AG04450 (cell line): ENCODE data around the gene ZFP90. TPM values are rescaled to one million over a fixed set of nuclear protein-coding genes. Genes with fewer than 3 reads are reported as not detected.

Experiments used
- CTCF ChIA-PET: fragments of 300-600, 350-600 bp; formaldehyde crosslinking; extraction: SDS; loops from one replicate; lab custom pipeline; 2022; ENCODE audit warnings: antibody characterized with exemption, inconsistent platforms; lab: Charles Lee
- POLR2A ChIA-PET: fragments of 350-600 bp; formaldehyde crosslinking; extraction: SDS; loops from one replicate; lab custom pipeline; 2021; ENCODE audit warnings: antibody characterized with exemption, inconsistent platforms; lab: Yijun Ruan, JAX
- DNase-seq: peaks from one replicate; pipeline ENCODE4 v3.0.0-alpha.2; 2011; ENCODE audit warnings: low read depth, low spot score
- H3K27ac ChIP-seq: one replicate; pipeline ENCODE4 v1.5.1; 2012; ENCODE audit warnings: low read depth, low read length, control low read depth
- H3K27me3 ChIP-seq: one replicate; pipeline ENCODE4 v1.6.0; 2012; ENCODE audit warnings: low read length; ENCODE audit not compliant: control insufficient read depth, insufficient read depth
- H3K4me3 ChIP-seq: 2 replicates; pipeline ENCODE4 v1.5.1; 2011; ENCODE audit warnings: mild to moderate bottlenecking, low read depth, low read length, control low read depth
- H3K9me3 ChIP-seq: 2 replicates; pipeline ENCODE4 v1.5.1; 2012; ENCODE audit warnings: low read length; ENCODE audit not compliant: control insufficient read depth, insufficient read depth
- CTCF ChIP-seq: IDR thresholded peaks from 2 replicates; pipeline ENCODE4 v1.5.1; 2011; ENCODE audit warnings: low read depth, low read length, control low read depth, inconsistent platforms
- polyA minus RNA-seq: library from RNA; depleted of rRNA, polyadenylated mRNA; stranded (reverse); fragments of >200 nt; gene quantifications from 2 replicates; pipeline ENCODE4 v1.2.3, GENCODE V29; 2011; rRNA and poly(A)+ RNA removed
- polyA plus RNA-seq: library from polyadenylated mRNA; depleted of rRNA; stranded (reverse); fragments of >200 nt; gene quantifications from 2 replicates; pipeline ENCODE4 v1.2.3, GENCODE V29; 2011; rRNA removed

The ZFP90 gene
- polyA plus RNA-seq (21.4 and 25.2 TPM in 2 replicates), polyA minus RNA-seq (16.2 and 24.6 TPM in 2 replicates)

- CTCF ChIA-PET, result interaction anchor here (0.8 to 2.2 kb wide), 2 partner anchors 10 to 18 kb away, joined by 3 to 15 read pairs; no protein-coding TSS in a partner anchor
- Histone ChIP-seq H3K27ac (no peak within 1 kb of the TSS), H3K9me3 (peaks cover 20% of the 10 kb centered on the region), H3K4me3 (peak within 1 kb of the TSS; percentile 75), H3K27me3 (no peaks in the 10 kb centered on the region)
- POLR2A ChIA-PET, result no interaction called here
- no peak for TF ChIP-seq CTCF
- DNase-seq, result peak; percentile 62
Observed at GRCh38 chr16:68538880-68539701, at the start of gene ZFP90. ZFP90 (plus strand) TSS chr16:68539291; CDS start chr16:68539793, 502 bp downstream.

- DNase-seq, result no peak
- ChIA-PET POLR2A (no interaction called here), CTCF (interaction anchor here (1.6 kb wide), 1 partner anchor 19 kb away, joined by 3 read pairs; no protein-coding TSS in a partner anchor)
- no peak overlapping the region for H3K27ac ChIP-seq
- no peak overlapping the region for H3K4me3 ChIP-seq
- H3K27me3 ChIP-seq, result peaks cover 5% of the 10 kb centered on the region
- H3K9me3 ChIP-seq, result peaks cover 10% of the 10 kb centered on the region; the same call in 1 of the 2 replicates
- no peak for TF ChIP-seq CTCF
Observed at GRCh38 chr16:68490358-68490757, 48.7 kb upstream of the ZFP90 start.

- no peak overlapping the region for H3K27ac ChIP-seq
- DNase-seq, result no peak
- peaks cover 10% of the 10 kb centered on the region; the same call in 1 of the 2 replicates for H3K9me3 ChIP-seq
- POLR2A ChIA-PET, result no interaction called here
- H3K4me3 ChIP-seq, result no peak overlapping the region
- H3K27me3 ChIP-seq, result peaks cover 5% of the 10 kb centered on the region
- CTCF ChIA-PET, result interaction anchor here (1.6 kb wide), 1 partner anchor 19 kb away, joined by 3 read pairs; no protein-coding TSS in a partner anchor
- no peak for TF ChIP-seq CTCF
Observed at GRCh38 chr16:68490829-68491575, 48.1 kb upstream of the ZFP90 start.

GRCh38 chr16:68491576-68491950 is 47.5 kb upstream of the ZFP90 start:
- POLR2A ChIA-PET, result interaction anchor here (0.5 kb wide), 1 partner anchor 83 kb away, joined by 3 read pairs; no protein-coding TSS in a partner anchor

More at GRCh38 chr16:68491576-68491950, 47.5 kb upstream of the ZFP90 start:
- no peak overlapping the region for H3K4me3 ChIP-seq
- H3K27me3 ChIP-seq, result peaks cover 5% of the 10 kb centered on the region
- no peak for TF ChIP-seq CTCF
- no peak overlapping the region for H3K27ac ChIP-seq
- no peak for DNase-seq
- peaks cover 10% of the 10 kb centered on the region; the same call in 1 of the 2 replicates for H3K9me3 ChIP-seq
- CTCF ChIA-PET, result no interaction called here
